Measurements from ENCODE around the gene UPK1B. TPM values are rescaled to one million over a fixed set of nuclear protein-coding genes. Genes with fewer than 3 reads are reported as not detected.

Gene UPK1B
- total RNA-seq, 1 donor from 2014 or later = 37.1 TPM

DNA sequence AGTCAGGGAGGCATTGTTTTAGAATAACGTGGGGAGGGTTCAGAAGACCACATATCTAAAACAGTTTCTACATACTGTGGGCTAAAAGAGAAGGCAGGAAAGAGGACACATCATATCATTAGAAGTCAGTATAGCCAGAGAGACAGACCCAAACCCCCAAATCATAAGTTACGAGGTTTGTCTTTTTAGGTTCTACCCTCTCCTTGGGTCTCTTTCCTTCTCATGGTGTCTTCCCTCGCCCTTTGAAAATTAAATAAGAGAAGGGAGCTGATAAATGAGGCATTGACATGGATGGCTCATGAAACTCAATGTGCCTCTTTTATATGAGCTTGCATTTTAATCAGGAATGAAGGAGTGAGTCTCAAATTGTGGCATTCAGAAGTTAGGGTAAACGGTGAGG, 3.4 kb downstream of the UPK1B start:
- DNase-seq (ENCODE audit: low spot score) = no peak

DNA sequence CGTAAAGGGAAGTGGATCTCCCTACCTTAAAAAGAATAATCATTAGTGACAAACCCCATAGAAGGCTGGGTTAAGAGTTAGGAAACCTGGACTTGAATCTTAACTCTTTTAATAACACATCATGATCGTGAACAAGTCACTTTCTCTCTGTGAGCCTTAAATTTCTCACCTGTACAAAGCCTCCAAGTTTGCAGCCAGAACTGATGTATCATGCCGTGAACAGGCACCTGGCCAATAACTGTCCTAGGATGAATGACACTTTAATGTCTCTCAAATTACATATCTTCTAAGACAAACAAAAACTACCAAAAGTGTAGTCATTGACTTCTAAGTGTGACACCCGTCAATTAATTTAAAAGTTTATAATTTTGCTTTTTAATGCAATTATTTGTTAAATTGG, 3.9 kb downstream of the UPK1B start:
- no peak for DNase-seq (ENCODE audit: low spot score)

DNA sequence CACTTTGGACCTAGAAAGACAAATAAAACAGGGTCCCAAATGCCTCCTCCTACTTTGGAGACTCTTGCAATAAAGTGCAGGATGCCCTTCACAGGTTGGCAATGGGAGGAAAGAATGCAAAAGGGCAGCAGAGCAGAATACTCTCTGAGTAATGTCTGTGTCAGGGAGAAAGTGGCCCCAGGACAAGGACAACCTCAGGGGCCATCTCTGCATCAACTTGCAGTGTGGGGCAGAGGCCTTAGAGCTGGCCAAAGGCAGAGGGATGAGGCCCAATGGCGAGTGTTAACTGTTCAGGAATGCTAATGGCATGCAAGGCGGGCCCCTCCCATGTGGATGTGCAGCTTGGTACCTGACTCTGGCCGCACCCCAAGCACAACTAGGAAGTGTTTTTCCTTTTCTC, 8.4 kb downstream of the UPK1B start:
- peak; percentile 78 for DNase-seq (ENCODE audit: low spot score)

DNA sequence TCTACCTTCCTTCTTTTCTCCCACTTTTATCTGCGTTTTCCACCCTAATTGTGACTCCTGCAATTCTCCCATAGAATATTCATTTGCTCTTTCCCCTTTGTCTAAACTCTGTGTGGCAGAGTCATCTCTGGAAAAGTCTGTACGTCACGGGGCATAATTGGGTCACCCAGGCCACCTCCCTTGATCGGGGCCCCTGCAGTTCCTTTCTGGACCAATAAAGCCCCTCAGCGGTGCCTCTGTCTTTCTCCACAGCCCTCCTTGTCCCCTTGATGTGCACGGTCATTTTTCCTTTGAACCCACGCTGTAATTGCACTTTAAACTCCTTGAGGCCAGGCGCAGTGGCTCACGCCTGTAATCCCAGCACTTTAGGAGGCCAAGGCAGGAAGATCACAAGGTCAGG, 10.7 kb downstream of the UPK1B start:
- DNase-seq (ENCODE audit: low spot score) = no peak

DNA sequence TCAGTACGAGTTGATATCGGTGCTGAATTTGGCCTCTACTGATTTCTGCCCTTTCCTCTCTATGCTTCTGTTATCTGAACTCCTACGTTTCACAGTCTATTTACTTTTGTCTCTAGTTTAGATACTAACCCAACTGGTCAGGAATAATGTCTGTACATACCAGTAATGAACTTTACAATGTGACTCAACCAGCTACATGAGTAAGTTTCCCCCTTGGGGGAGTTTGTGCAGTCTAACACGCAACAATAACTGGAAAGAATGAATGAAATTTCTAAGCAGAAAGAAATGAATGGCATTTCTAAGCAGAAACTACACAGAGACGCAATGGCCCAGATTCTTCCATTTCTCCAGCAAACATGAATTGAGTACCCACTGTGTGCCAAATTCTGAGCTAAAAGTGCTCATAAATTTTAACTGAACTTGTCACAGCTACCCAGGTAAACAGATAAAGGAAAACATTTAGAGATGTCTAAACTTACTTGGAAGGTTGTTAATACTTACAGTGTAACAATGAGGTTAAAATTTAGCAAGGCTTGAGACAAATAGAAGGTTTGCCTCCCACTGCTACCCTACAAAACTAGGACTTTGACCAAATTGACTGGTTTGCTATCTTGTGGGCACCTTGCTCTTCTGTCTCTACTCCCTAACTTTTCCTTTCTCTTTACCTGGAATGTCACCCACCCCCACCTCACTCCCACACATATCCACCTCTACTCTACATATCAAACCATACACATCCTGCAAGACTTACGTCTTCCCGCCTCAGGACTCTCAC, 11.6 kb downstream of the UPK1B start:
- DNase-seq (ENCODE audit: low spot score) = peak; percentile 31

DNA sequence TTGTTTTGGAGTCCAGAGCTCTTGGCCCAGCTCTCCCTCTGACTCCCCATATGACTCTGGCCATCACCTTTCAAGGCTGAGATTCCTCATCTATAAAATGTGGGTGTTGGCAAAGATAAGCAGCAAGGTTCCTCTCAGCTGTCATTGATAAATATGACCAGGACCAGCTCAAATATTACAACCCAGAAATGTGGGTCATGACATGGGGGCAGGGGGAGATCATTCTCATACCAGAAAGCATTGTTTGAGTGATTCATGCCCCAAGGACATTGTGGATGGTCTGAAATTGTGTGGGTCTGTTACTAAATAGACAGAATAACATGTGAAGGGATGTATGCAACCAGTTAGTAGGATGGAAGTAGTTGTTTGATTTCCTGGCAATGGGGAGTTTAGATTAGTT, 13.9 kb downstream of the UPK1B start:
- no peak for DNase-seq (ENCODE audit: low spot score)

DNA sequence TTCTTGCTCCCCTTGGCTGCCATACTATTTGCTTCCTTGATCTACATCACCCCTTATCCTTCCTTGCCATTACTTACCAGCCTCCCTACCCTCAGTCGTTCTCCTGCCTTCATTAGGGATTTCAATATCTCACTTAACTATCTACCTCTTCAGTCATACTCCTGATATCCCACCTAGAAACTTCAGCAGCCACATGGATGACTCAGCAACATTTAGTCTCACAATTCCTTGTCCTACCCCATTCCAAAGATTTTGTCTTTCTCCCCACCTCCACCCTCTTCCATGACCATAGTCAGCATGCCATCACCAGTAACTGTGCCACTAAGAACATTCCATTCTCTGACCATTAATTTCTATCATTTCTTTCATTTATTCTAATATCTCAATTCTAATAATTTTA, 18.4 kb downstream of the UPK1B start:
- DNase-seq (ENCODE audit: low spot score) = no peak

DNA sequence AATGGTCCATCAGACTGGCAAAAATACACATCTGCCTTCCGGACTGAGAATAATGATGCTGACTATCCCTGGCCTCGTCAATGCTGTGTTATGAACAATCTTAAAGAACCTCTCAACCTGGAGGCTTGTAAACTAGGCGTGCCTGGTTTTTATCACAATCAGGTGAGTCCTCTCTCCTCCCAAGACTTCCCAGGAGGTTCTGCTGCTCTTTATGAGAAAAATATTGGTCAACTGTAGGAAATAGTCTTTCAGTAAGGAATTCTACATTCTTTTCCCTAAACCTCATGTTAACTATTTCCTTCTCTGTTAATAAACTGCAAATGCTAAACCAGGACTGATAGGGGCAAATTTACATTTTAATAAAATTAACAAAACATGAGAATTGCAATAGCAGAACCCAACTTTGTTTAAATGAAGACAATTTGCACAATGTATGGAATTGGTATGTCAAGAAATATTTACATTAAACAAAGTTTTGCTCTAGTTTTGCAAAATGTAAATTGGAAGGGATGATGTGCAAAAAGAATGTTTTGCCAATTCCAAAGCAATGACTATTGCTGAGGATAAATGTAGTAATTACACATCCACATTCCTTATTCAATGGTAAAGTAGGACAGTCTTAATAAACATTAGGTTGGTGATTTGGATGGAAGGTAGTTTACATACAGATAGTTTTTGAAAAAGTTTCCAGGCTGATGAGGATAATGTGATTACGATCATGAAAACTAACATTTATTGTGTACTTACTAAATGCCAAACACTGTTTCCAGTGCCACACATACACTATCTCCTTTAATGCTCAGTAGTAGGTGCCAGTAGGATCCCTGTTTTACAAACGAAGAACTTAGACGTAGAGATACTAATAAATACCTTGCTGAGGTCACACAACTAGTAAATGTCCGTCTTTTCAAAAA, 21.1 kb downstream of the UPK1B start:
- DNase-seq (ENCODE audit: low spot score) = no peak

DNA sequence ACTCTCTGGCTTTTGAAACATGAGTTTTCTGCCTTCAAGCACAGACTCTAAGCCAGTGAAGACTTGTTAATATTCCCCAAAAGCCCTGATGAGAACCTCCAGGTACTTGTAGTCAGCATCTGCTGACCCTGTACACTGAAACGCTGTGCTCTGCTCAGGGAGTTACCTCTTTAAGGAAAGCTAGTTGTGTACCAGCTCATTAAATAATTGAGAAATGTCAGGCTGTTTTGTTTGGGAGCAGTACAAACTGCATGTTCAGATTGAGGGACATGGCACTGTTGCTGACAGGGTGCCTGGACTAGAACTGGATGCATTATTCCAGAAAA, 21.7 kb downstream of the UPK1B start:
- DNase-seq (ENCODE audit: low spot score) = no peak

DNA sequence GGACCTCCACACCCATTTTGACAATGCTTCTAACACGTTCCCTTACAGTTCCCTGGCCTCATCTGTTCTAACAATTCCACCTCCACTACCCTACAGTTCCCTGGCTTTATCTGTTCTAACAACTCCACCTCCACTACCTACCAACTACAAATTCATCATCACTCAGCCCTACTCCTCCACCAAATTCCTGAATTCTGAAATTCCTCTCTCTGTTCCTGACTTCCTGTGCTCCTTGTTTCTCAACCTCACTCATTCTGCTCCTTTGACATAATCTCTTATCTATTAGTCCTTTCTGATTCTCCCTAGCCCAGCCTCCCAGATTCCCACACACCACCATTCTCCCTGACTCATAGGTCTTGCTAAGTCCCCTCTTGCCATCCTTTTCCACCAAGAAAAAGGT, 22.5 kb downstream of the UPK1B start:
- DNase-seq (ENCODE audit: low spot score) = no peak

DNA sequence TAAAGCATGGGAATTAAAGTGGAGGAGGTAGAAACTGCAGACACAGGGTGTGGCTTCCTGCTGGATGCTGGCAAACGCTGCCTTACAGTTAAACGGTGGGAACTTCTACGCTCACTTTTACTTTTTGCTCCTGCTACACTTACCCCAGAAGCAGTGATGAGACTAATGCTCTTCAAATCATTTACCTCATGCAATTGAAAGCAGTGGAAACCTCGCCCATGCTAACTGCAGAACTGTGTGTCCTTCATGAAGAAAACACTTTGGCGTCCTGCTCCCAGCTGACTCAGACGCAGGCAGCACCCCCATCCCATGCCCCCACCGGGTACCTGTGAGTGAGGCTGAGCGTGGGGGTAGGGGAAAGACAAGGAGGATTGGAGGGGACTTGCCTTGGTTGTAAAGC, 31.8 kb downstream of the UPK1B start:
- no peak for DNase-seq (ENCODE audit: low spot score)

DNA sequence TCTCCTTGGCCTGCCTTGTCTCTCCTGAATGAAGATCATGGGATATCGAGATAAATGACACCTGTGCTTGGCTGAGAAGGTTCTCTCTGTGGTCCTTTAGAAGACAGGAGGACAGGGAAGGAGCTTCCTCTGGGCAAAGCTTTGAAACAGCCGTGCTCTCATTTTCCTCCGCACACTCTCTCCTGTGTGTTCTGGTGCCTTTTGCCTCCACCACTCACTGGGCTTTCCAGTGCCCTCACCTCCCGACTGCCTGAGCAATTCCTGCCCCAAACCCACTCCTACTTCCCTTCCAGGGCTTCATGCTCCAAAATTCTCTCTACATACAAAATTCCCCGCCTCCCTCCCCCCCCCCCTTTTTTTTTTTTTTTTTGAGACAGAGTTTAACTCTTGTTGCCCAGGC, 32.3 kb downstream of the UPK1B start:
- no peak for DNase-seq (ENCODE audit: low spot score)

DNA sequence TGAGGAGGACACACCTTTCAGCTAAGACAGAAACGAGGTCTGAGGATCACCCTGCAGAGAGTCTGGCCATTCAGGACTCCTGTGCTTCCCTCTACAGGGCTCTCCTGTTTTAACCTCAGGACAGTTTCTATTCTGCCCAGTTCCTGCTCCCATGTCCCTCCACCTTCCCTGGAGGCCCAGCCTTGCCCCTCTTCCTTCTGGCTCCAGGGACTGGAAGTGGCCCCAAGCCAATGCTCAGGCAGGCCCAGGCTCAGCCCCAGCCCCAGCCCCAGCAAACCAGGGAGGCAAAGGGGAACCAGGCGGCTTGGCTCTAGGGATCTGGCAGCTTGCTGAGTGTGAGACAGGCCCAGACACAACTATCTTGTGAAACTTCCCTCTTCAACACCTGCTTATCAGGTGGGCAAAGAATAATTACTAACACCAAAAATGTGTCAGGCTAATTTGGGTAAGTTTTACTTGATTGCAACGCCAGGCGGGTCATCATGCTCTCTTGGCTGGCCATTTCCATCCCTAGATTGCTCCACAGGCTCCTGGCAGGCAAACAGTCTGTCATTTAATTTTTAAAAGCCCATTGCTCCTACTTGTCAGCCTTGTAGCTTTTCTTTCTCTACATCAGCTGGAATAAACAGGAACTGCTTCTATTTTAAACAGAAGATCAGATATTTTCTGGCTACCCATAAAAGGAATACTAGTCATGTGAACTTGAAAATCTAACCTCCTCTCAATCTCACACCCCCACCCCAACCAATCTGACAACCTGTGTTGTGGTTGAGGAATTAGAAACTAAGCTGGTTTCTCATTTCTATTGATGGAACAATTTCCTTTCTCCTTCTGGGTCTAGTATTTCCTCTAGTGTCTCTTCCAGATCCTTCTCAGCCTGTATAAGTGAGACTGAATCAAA, 33.5 kb downstream of the UPK1B start:
- DNase-seq (ENCODE audit: low spot score) = no peak

DNA sequence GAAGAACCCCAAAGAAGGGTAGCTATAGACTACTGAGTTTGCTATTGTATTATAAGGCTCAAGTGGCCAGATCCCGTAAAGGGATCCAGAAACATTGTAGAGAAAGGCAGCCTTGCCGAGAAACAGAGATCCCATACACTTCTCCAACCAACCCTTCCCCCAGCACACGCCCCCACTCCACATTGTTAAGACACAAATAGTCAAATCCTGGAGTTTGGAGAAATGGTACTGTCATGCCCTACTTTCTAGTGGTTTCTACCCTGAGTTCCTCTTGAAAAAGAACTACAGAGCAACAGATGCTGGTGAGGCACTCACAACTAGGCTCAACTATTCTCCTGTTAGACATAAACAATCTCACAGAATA, 34.1 kb downstream of the UPK1B start:
- DNase-seq (ENCODE audit: low spot score) = no peak

DNA sequence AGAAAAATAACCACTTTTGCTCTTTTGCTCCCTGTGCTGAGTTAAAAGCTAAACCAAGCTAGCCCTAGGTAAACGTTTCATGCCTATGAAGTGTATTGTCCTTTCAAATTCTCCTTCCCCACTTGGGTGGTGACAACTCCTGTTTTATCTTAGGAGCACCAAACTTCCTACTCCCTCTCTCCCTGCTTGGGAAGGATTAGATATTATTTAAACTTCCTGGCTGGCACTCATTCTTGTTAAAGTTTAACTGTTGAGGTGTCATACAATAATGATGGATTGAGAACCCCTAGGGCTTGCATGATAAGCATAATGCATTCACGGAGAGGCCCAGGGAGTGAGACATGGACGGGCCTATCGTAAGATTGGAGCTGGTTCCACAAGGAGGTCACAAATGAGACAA, 37.8 kb downstream of the UPK1B start:
- peak; percentile 56 for DNase-seq (ENCODE audit: low spot score)

DNA sequence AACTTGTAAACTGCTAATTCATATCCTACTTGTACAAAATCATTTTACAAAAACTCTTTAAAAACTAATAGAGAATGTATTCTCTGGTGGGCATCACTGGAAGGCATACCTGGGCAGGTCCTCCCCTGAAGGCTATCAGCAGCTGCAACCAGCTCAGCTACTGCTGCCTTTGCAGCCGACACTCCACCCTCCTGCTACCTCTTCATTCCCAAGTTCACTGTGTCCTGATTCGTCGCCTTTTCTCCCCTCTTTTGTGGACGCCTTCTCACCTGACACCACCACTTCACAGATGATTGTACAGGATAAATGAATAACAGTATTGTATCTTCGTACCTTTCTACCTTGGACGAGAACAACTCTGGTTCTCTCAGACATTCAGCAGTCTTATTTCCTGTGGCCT, 38.4 kb downstream of the UPK1B start:
- DNase-seq (ENCODE audit: low spot score) = peak; percentile 44

DNA sequence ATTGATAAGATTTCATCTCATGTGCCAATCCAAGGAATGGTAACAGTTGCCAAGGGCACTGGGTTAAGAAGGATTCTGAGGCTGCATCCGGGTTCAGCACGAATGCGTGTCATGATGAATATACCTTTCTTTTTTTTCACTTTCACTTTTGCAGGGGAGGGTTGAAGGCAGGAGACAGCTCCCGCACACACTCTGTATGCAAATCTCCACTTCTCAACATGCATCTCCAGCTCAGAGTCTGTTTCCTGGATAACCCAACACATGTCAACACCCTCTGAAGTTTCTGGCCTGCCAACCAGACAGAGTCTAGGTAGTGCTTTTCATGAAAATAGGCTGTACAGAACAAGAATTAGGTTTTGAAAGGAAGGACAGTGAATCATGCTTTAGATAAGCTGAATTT, 45.7 kb downstream of the UPK1B start:
- DNase-seq (ENCODE audit: low spot score) = peak; percentile 23

DNA sequence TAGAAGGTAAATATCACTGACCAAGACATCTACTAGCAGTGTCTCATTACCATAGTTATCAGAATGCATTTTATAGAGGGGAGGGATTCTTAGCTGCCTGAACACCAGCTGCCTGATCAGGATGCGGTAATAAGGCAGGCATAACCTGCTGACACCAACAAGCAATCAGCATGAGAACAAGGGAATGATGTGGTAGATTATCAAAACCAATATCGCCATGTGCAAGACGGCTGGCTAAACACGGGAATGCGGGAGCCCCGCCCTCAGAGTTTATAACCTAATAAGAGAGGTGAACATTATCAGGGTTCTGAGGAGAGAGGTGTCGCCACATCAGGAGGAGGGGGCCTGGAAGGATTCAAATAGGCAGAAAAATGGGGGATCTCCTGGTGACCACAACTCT, 46.8 kb downstream of the UPK1B start:
- no peak for DNase-seq (ENCODE audit: low spot score)

DNA sequence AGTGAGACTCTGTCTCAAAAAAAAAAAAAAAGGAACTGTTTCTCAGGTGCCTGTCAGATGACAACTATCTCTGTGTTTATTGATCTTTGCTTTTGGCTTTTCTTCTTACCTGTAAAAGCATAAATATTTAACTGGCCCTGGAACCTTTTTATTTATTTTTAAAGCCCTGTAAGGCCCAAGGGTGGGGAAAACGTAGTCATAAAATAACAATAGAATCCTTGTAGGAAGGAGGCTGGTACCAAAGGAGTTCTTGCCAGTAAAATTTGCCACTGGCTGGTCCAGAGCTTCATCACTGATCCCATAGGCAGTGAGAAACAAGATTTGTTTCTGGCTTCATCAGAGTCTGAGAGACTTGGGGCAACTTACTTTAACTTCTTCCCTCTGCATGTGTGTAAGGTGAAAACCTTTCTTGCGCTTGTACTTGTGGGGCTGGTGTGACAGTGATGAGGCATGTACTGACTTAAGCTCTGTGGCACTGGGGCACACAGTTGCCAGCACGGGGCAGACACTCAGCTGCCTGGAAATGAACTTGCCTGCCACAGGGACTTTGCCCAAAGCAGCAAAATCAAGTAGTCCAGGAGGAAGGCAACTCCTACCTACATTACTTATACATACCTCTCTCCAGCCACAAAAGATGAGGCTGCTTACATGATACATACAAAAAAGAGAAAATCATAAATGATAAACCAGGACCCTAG, 47.7 kb downstream of the UPK1B start:
- no peak for DNase-seq (ENCODE audit: low spot score)

DNA sequence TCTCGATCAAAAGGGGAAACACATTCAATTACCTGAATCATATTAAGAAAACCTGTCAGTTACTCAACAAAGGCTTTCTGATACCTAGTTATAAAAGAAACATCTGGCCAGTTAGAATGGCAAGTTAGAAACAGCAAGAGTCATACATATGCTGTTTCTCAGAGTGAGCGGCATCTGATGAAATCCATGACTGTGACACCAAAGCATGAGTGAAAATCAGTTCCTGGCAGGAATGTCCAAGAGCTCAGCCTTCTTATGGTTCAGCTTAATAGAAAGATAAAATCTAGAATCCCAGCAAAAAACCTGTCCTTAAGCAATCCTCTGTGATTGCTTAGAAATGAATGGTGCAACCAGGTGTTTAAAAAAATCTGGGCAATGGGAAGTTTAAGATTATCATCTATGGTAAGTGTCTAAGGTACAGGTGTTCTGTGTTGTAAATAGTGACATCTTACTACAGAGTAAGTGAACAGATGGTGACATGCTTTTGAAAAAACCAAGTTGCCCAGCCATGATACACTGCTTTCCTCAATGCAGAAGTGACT, 48.5 kb downstream of the UPK1B start:
- DNase-seq (ENCODE audit: low spot score) = no peak

DNA sequence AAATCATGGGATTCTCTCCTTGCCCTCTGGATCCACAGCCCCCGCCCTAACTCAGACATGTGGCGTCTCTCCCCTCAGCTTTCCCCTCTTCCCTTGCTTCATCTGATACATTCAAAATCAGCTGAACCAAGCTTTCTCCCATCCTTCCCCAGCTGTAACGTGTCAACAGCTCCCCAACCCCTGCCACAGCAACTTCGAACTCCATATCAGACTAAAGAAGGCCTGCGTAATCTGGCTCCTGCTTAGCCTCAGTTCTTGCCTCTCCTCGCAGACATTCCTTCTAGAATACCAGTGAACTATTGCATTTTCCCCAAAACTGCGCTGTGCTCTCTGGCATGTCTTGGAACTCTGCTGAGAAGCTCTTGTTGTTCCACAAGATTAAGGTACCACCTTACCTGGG, 49.0 kb downstream of the UPK1B start:
- no peak for DNase-seq (ENCODE audit: low spot score)
